Inferior parietal cortex (tissue), 1 donor: ENCODE data around the gene TRAF7.
A peak's percentile ranks its signal among the peaks of the same experiment; 100 is the strongest.

Source experiments
- DNase-seq: peaks from one replicate; pipeline ENCODE4 v3.0.0-alpha.2; 2016; ENCODE audit errors: extremely low spot score

The TRAF7 gene

GRCh38 chr16:2216330-2216729 is 60.7 kb downstream of the TRAF7 start:
- DNase-seq: no peak

- DNase-seq: peak; percentile 97
These were observed 67.8 kb downstream of the TRAF7 start, which contains the start of gene E4F1 for GRCh38 chr16:2223221-2223941. E4F1 (plus strand) TSS chr16:2223591; CDS start chr16:2223614, 23 bp downstream.

DNA sequence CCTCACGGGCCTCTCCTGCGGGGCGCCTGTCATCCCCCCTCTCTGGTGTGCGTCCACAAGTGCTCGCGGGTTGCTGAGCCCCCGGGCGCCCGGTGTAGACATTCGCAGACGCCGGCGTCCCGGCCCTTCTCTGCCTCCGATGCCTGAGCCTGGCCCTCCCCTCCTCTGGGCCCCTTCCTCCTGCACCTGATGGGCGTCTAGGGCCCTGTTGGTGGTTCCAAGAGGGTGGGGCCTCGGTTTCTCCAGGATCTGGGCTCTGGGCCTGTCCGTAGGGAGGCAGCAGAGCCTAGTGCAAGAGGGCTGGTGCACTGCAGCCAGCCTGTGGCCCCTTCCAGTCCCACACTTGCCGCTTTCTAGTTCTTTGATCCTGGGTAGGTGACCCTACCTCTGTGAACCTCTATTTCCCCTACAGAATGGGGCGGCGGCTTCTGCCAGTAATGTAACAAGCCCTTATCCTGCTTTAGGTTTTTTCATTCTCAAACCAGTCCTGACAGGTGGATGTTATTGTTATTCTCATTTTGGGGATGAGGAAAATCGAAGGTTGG is 68.4 kb downstream of the TRAF7 start:
- peak; percentile 8 for DNase-seq

DNA sequence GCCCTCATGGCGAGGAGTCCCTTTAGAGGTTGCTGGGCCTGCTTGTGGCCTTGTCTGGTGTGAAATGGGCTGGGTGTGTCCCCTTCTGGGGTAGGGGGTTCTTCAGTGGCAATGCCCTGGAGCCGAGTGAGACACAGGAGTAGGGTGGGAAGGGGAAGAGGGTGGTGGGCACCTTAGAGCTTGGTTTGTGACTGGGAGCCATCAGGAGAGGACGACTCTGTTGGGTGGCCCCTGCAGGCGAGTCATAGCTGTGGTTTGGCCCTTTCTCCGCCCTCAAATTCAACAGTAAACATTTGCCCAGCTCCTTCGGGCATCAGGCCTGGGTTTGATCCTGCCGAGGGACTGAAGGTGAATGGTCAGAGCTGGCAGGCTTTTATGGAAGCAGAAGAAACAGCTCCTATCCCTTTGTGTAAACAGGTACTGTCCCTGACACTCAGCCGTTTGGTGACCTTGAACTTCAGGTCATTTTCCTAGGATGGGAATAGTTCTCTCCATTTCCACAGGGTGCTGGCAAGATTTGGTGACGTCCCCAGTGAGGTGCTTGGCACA is 70.7 kb downstream of the TRAF7 start:
- DNase-seq: no peak

GRCh38 chr16:2226918-2227317 is 71.3 kb downstream of the TRAF7 start:
- DNase-seq: no peak
